H1 (cell line): Measurements from ENCODE around the gene TRIM28. TPM values are rescaled to one million over a fixed set of nuclear protein-coding genes. Genes with fewer than 3 reads are reported as not detected.
"Not testable (repeated sequence)": the region's sequence is repeated elsewhere in the genome, so short reads cannot be mapped to it uniquely, and the experiment has no call there.

Experiments used
- CTCF ChIA-PET: fragments of 300-600 bp; sonication (Branson Sonifier 250); formaldehyde crosslinking; loops from one replicate; lab custom pipeline; 2021; ENCODE audit not compliant: partially characterized antibody; lab: Charles Lee
- POLR2A ChIA-PET: fragments of 300-600 bp; sonication (Branson Sonifier 250); formaldehyde crosslinking; loops from one replicate; lab custom pipeline; 2021; ENCODE audit warnings: inconsistent platforms; ENCODE audit not compliant: partially characterized antibody; lab: Charles Lee
- DNase-seq, 2 experiments: peaks; one replicate each; pipeline versions ENCODE4 v3.0.0 to v3.0.0-alpha.2; 2010 to 2022; ENCODE audit warnings: low spot score in 2 of 2, low read depth in 1 of 2, mixed read lengths in 1 of 2
- FAIRE-seq: peaks from 2 replicates; lab custom pipeline; 2011; peaks lifted over from hg19 to GRCh38; lab: Jason Lieb, UNC
- H2AFZ ChIP-seq: 2 replicates; pipeline ENCODE4 v1.8.1; 2012; ENCODE audit warnings: low read length, inconsistent platforms
- H2AK5ac ChIP-seq: 2 replicates; pipeline ENCODE4 v1.6.1; 2013; ENCODE audit warnings: low read depth, low read length
- H2BK120ac ChIP-seq: replicated peaks from 2 replicates; pipeline ENCODE3; 2013; ENCODE audit warnings: low read depth, low read length, inconsistent platforms
- H2BK12ac ChIP-seq: 2 replicates; pipeline ENCODE4 v1.6.1; 2013; ENCODE audit warnings: low read depth, low read length
- H2BK15ac ChIP-seq: 2 replicates; pipeline ENCODE4 v1.6.1; 2013; ENCODE audit warnings: low read length
- H2BK20ac ChIP-seq: 2 replicates; pipeline ENCODE4 v1.6.1; 2013; ENCODE audit warnings: low read length
- H2BK5ac ChIP-seq: 2 replicates; pipeline ENCODE4 v1.6.1; 2013; ENCODE audit warnings: low read depth, low read length
- H3K14ac ChIP-seq: 2 replicates; pipeline ENCODE4 v1.6.1; 2013; ENCODE audit warnings: inconsistent platforms; ENCODE audit not compliant: insufficient read length
- H3K18ac ChIP-seq: 2 replicates; pipeline ENCODE4 v1.6.1; 2013; ENCODE audit warnings: low read length; ENCODE audit errors: extremely low read depth
- H3K23ac ChIP-seq: 2 replicates; pipeline ENCODE4 v1.6.1; 2013; ENCODE audit warnings: inconsistent platforms; ENCODE audit not compliant: insufficient read length
- H3K23me2 ChIP-seq: 2 replicates; pipeline ENCODE4 v1.6.1; 2013; ENCODE audit warnings: low read depth, low read length
- H3K27ac ChIP-seq: 2 replicates; pipeline ENCODE4 v1.6.1; 2011; ENCODE audit warnings: low read depth, low read length, inconsistent platforms
- H3K27me3 ChIP-seq, 4 experiments: replicated peaks in 1 of 4; 1 replicate in 1 of 4; 2 replicates in 3 of 4; pipeline versions ENCODE4 v1.6.1 to v1.8.1; 2011 to 2013; ENCODE audit warnings: low read length in 3 of 4, mild to moderate bottlenecking in 3 of 4, inconsistent platforms in 2 of 4, mixed read lengths in 2 of 4, moderate library complexity in 1 of 4; ENCODE audit not compliant: control insufficient read depth in 3 of 4, insufficient read depth in 3 of 4; ENCODE audit errors: extremely low read depth in 1 of 4
- H3K36me3 ChIP-seq, 4 experiments: 2 replicates each; pipeline versions ENCODE4 v1.6.1 to v1.8.1; 2011 to 2013; ENCODE audit warnings: mild to moderate bottlenecking in 4 of 4, low read length in 3 of 4, moderate library complexity in 2 of 4, control low read depth in 1 of 4, inconsistent platforms in 1 of 4; ENCODE audit not compliant: insufficient read depth in 4 of 4, control insufficient read depth in 2 of 4
- H3K4ac ChIP-seq: replicated peaks from 2 replicates; pipeline ENCODE3; 2013; ENCODE audit warnings: low read length, low read depth, mixed read lengths, inconsistent platforms; ENCODE audit not compliant: insufficient read length
- H3K4me1 ChIP-seq, 4 experiments: replicated peaks in 1 of 4; 1 replicate in 1 of 4; 2 replicates in 3 of 4; pipeline versions ENCODE4 v1.6.1 to v1.8.1; 2011 to 2013; ENCODE audit warnings: low read length in 3 of 4, inconsistent platforms in 2 of 4, mixed read lengths in 1 of 4; ENCODE audit not compliant: insufficient read depth in 4 of 4, control insufficient read depth in 3 of 4
- H3K4me2 ChIP-seq, 2 experiments: 2 replicates each; pipeline versions ENCODE4 v1.6.1 to v1.8.1; 2011 to 2013; ENCODE audit warnings: low read depth in 2 of 2, low read length in 2 of 2, control low read depth in 1 of 2, inconsistent platforms in 1 of 2, mild to moderate bottlenecking in 1 of 2; ENCODE audit not compliant: insufficient read depth in 1 of 2
- H3K4me3 ChIP-seq, 4 experiments: fragments of 200-600, 300-600 bp in 1 of 4; sonication (generic), shearing (Covaris generic), sonication (Bioruptor Twin) in 1 of 4; 2 replicates each; pipeline versions ENCODE4 v1.5.1 to v1.8.1; 2011 to 2016; ENCODE audit warnings: low read length in 4 of 4, low read depth in 3 of 4, control low read depth in 2 of 4, inconsistent platforms in 2 of 4, mild to moderate bottlenecking in 2 of 4, mixed read lengths in 1 of 4, moderate library complexity in 1 of 4; ENCODE audit not compliant: insufficient read depth in 2 of 4; ENCODE audit errors: extremely low read depth in 1 of 4
- H3K56ac ChIP-seq: replicated peaks from 2 replicates; pipeline ENCODE3; 2013; ENCODE audit warnings: low read depth, mild to moderate bottlenecking, mixed read lengths, low read length, inconsistent platforms; ENCODE audit not compliant: insufficient read length
- H3K79me1 ChIP-seq: 2 replicates; pipeline ENCODE4 v1.6.1; 2013; ENCODE audit warnings: low read depth, low read length, control low read depth
- H3K79me2 ChIP-seq, 2 experiments: 2 replicates each; pipeline versions ENCODE4 v1.6.1 to v1.8.1; 2012 to 2013; ENCODE audit warnings: low read length in 2 of 2, mild to moderate bottlenecking in 2 of 2, inconsistent platforms in 1 of 2; ENCODE audit not compliant: insufficient read depth in 2 of 2, control insufficient read depth in 1 of 2
- H3K9ac ChIP-seq, 4 experiments: replicated peaks in 1 of 4; 1 replicate in 1 of 4; 2 replicates in 3 of 4; pipeline versions ENCODE4 v1.6.1 to v1.8.1; 2011 to 2013; ENCODE audit warnings: low read depth in 3 of 4, low read length in 3 of 4, control low read depth in 2 of 4, mild to moderate bottlenecking in 2 of 4, moderate library complexity in 2 of 4, inconsistent platforms in 1 of 4; ENCODE audit errors: extremely low read depth in 1 of 4
- H3K9me3 ChIP-seq, 2 experiments: 2 replicates each; pipeline versions ENCODE4 v1.6.1 to v1.8.1; 2012 to 2013; ENCODE audit warnings: mild to moderate bottlenecking in 2 of 2, moderate library complexity in 2 of 2, control low read depth in 1 of 2, inconsistent platforms in 1 of 2, low read depth in 1 of 2, low read length in 1 of 2, mixed read lengths in 1 of 2; ENCODE audit not compliant: insufficient read depth in 2 of 2
- H4K20me1 ChIP-seq, 2 experiments: replicated peaks in 1 of 2; 2 replicates each; pipeline versions ENCODE3 to v1.8.1; 2011 to 2013; ENCODE audit warnings: inconsistent platforms in 2 of 2, low read length in 2 of 2, mild to moderate bottlenecking in 1 of 2; ENCODE audit not compliant: insufficient read depth in 2 of 2, control insufficient read depth in 1 of 2
- H4K5ac ChIP-seq: 2 replicates; pipeline ENCODE4 v1.6.1; 2013; ENCODE audit warnings: low read length, low read depth, mixed read lengths, inconsistent platforms; ENCODE audit not compliant: insufficient read length
- H4K8ac ChIP-seq: 2 replicates; pipeline ENCODE4 v1.8.0; 2013; ENCODE audit warnings: mild to moderate bottlenecking, moderate library complexity, low read length, inconsistent platforms; ENCODE audit not compliant: insufficient read depth; ENCODE audit errors: extremely low read depth
- H4K91ac ChIP-seq: replicated peaks from 2 replicates; pipeline ENCODE3; 2013; ENCODE audit warnings: low read length, mixed read lengths, inconsistent platforms; ENCODE audit not compliant: insufficient read length
- WGBS, 2 experiments: shearing (Covaris generic) in 1 of 2; methylation state at CpG; one replicate each; pipeline versions ENCODE4 v1.1.6 to v1.1.7; 2013 to 2015; ENCODE audit warnings: low lambda C conversion rate in 2 of 2, mixed read lengths in 2 of 2, inconsistent platforms in 1 of 2, low coverage in 1 of 2, missing lambda C conversion rate in 1 of 2; ENCODE audit not compliant: insufficient replicate concordance in 2 of 2, insufficient coverage in 1 of 2, insufficient read length in 1 of 2; ENCODE audit errors: extremely low coverage in 1 of 2, missing lambda C conversion rate in 1 of 2; 5-methylcytosine and 5-hydroxymethylcytosine counted together
- polyA plus RNA-seq, 7 experiments: library from polyadenylated mRNA; depleted of rRNA in 3 of 7; stranded (reverse) in 5 of 7; unstranded in 2 of 7; fragments of >200 nt in 5 of 7; fragments of 200-250 nt in 2 of 7; gene quantifications; 1 replicate in 5 of 7; 2 replicates in 1 of 7; 4 replicates in 1 of 7; pipeline versions ENCODE4 v1.2.1 to v1.2.3, GENCODE V29; 2011 to 2013; ENCODE audit warnings: missing spikeins in 2 of 7, mixed read lengths in 2 of 7
- total RNA-seq: library from RNA; stranded (reverse); fragmentation: NEBNext Ultra II Directional; extraction: Animal tissue kit (Norgen Biotek cat#: 25700); gene quantifications from 2 replicates; pipeline ENCODE4 v1.2.1, GENCODE V29; 2021

Gene TRIM28
- total and polyA plus RNA-seq, 2 of the 8 experiments (the other 6 are each of a cell fraction or from before 2014, with no cell fraction given): 1,433 to 1,442 TPM

- not testable (repeated sequence) for H3K18ac ChIP-seq, H3K9me3 ChIP-seq, H3K56ac ChIP-seq, H2AFZ ChIP-seq, H3K23ac ChIP-seq, H2BK20ac ChIP-seq, H3K79me1 ChIP-seq, H4K91ac ChIP-seq, H2BK12ac ChIP-seq, H2AK5ac ChIP-seq, H3K9ac ChIP-seq, H3K4ac ChIP-seq, H2BK15ac ChIP-seq, DNase-seq, H2BK120ac ChIP-seq, H2BK5ac ChIP-seq, H4K5ac ChIP-seq, H4K8ac ChIP-seq, FAIRE-seq, H3K27ac ChIP-seq, H3K14ac ChIP-seq
- H3K36me3 ChIP-seq: peaks cover 9 to 27% (median 18%) of the 10 kb centered on the region in 4 experiments
- H3K4me1 ChIP-seq: peaks cover 3 to 13% (median 6%) of the 10 kb centered on the region in 4 experiments; a peak in 6 of 7 replicates
- peak overlapping the region in 1 of 4 experiments; percentile 100; a peak in 3 of 8 replicates for H3K4me3 ChIP-seq
- POLR2A ChIA-PET: interaction anchor here (0.9 to 13.8 kb wide), 7 partner anchors 10 to 258 kb away, joined by 3 to 650 read pairs (median 32); partner anchors contain the start of genes CHMP2A, MZF1, SLC27A5 and UBE2M
- peaks cover 0 to 24% (median 10%) of the 10 kb centered on the region in 4 experiments; a peak in 5 of 7 replicates for H3K27me3 ChIP-seq
- H3K4me2 ChIP-seq: peak overlapping the region; percentile 55 to 90; a peak in 3 of 4 replicates
- peaks cover 28 to 32% of the 10 kb centered on the region in 2 experiments for H3K79me2 ChIP-seq
- CTCF ChIA-PET: interaction anchor here (1.3 to 3.6 kb wide), 3 partner anchors 24 to 38 kb away, joined by 3 to 21 read pairs (median 7); partner anchors contain the start of gene ZBTB45
- 78% methylated on average over 18 of the region's 18 CpGs; no CpG with 5 or more reads in 1 of the 2 experiments for WGBS, 2 experiments
- peaks cover 28 to 29% of the 10 kb centered on the region in 2 experiments for H4K20me1 ChIP-seq
- peaks cover 16% of the 10 kb centered on the region for H3K23me2 ChIP-seq
Measured at GRCh38 chr19:58542641-58543372, 1.1 kb upstream of the TRIM28 start.
